ENCODE results near the gene TAF11L6.
"Not testable (repeated sequence)": the region's sequence is repeated elsewhere in the genome, so short reads cannot be mapped to it uniquely, and the experiment has no call there.

TAF11L6 gene

DNA sequence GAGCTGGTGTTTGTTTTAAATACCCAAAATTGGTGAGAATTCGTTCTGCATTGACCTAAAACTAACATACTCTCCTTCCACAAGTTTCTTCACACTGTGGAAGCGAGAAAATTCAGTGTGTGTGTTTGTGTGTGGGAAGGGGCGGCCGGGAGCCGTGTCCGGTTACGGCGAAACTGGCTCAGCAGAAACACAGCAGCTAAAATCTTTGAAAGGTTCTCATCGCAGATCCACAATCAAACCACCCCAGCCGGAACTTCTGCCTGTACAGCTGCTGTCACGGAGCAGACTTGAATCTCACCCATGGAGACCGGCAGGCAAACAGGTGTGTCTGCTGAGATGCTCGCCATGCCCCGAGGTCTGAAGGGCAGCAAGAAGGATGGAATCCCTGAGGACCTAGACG lies at the start of gene TAF11L6:
Gene TAF11L6, plus strand, starts transcription at position 301 of the 400 bp plus-strand sequence.
- not testable (repeated sequence) for DNase-seq

DNA sequence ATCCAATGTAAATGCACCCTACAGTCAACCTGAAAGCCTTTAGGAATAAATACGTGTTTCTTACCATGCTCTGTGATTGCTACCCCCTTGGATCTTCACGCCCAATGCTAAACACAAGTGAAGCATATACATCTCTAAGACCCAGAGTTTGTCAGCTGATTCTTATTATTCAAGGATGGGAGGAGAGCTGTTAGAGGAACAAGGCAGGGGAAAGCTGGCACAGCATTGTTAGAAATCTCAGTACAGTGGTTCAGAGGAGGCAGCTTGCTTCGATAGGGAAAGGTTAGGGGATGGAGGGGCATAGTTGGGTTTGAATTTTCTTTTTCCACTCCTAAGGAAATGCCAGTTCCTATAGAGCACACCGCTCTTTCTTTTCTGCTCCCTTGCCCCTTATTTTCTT lies 47.1 kb upstream of the TAF11L6 start:
- DNase-seq, result no peak

GRCh38 chr5:17482790-17483189 lies 45.7 kb upstream of the TAF11L6 start:
- DNase-seq, result no peak

- DNase-seq, result not testable (repeated sequence)
Measured at GRCh38 chr5:17486464-17487173, 41.9 kb upstream of the TAF11L6 start.

DNA sequence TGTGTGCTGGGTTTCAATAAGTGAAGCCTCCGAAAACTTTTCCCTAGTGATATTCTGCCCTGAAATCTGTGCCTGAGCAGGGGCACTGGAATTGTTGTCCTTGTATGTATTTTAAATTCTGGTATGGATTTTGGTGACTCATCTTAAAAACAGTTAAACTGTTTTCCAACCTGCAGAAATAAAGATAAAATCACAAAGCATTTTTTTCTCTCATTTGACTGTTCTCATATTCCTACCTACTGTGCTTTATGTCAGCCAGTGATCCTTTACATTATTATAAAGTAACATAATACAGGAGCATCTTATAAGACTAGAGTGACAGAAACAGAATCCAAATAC lies 41.3 kb upstream of the TAF11L6 start:
- DNase-seq, result no peak

DNA sequence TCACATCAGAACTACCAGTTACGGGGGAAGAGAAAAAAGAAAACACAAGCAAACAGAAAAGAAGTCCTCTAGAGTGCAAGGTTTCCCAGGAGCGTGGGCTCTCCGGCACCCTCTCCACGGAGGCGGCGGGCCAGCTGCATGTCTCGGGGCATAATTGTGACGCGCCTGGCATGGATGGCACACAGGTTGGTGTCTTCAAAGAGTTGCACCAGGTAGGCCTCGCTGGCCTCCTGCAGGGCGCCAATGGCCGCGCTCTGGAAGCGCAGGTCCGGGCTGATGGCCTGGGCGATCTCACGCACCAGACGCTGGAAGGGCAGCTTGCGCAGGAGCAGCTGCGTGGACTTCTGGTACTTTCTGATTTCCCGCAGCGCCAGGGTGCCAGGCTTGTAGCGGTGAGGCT lies 37.2 kb upstream of the TAF11L6 start:
- not testable (repeated sequence) for DNase-seq

- no peak for DNase-seq
Measured at GRCh38 chr5:17492770-17493169, 35.7 kb upstream of the TAF11L6 start.

- DNase-seq, result no peak
Measured at GRCh38 chr5:17497446-17497845, 31.0 kb upstream of the TAF11L6 start.

- DNase-seq, result not testable (repeated sequence)
Measured at GRCh38 chr5:17497931-17498330, 30.5 kb upstream of the TAF11L6 start, which contains the start of gene TAF11L2. Gene TAF11L2, plus strand, starts transcription at chr5:17498231.

- no peak for DNase-seq
Measured at GRCh38 chr5:17511775-17512325, 16.6 kb upstream of the TAF11L6 start.

DNA sequence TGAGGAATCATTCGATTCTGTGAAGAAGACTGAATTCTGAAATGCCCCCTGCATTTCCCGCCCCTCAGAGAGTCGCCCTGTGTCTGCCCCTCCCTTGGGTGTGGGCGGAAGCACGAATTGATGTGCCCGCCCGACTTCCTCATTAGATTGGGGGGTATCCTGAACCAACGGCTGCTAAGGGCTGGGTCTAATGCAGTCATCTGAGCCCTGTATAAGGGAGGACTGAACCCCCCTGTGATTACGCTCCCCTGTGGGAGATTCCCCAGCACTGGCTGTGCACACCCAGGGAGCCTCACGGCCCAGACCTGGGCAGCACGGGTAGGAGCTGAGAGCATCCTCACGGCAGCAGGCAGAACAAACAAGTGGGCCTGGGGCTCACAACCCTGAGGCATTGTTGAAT lies 10.9 kb upstream of the TAF11L6 start:
- DNase-seq, result not testable (repeated sequence)

DNA sequence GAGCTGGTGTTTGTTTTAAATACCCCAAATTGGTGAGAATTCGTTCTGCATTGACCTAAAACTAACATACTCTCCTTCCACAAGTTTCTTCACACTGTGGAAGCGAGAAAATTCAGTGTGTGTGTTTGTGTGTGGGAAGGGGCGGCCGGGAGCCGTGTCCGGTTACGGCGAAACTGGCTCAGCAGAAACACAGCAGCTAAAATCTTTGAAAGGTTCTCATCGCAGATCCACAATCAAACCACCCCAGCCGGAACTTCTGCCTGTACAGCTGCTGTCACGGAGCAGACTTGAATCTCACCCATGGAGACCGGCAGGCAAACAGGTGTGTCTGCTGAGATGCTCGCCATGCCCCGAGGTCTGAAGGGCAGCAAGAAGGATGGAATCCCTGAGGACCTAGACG lies 10.4 kb upstream of the TAF11L6 start, which contains the start of gene TAF11L3:
Gene TAF11L3, plus strand, starts transcription at position 301 of the 400 bp plus-strand sequence.
- DNase-seq, result not testable (repeated sequence)

- DNase-seq, result not testable (repeated sequence)
Measured at GRCh38 chr5:17519508-17519907, 9.0 kb upstream of the TAF11L6 start.

GRCh38 chr5:17521501-17521900 lies 7.0 kb upstream of the TAF11L6 start, which contains the start of gene TAF11L4:
Gene TAF11L4, plus strand, starts transcription at chr5:17521801.
- not testable (repeated sequence) for DNase-seq

GRCh38 chr5:17524935-17525334 lies 3.5 kb upstream of the TAF11L6 start, which contains the start of gene TAF11L5:
Gene TAF11L5, plus strand, starts transcription at chr5:17525235.
- not testable (repeated sequence) for DNase-seq

- DNase-seq, result peak; percentile 22
Measured at GRCh38 chr5:17526504-17526903, 2.0 kb upstream of the TAF11L6 start.

All from activated CD4-positive, alpha-beta T cell treated with anti-CD3 and anti-CD28 coated beads, Interleukin-2, Interleukin-6, amounts not matched to agents 100 ng/mL and 50 ng/mL, durations not matched to agents 16 hours and 8 hours (primary cell).